K562 (cell line): Measurements from ENCODE around the gene CNRIP1. TPM values are rescaled to one million over a fixed set of nuclear protein-coding genes. Genes with fewer than 3 reads are reported as not detected.

Source experiments
- AFF1 ChIP-seq, 2 experiments: fragments of 450-650 bp; IDR thresholded peaks; 2 replicates each; pipeline ENCODE4 v1.6.1; 2018; ENCODE audit warnings: mild to moderate bottlenecking in 2 of 2, low read depth in 1 of 2; ENCODE audit not compliant: partially characterized antibody in 2 of 2
- BCLAF1 ChIP-seq, 2 experiments: fragments of 450-650 bp in 1 of 2; IDR thresholded peaks; 2 replicates each; pipeline ENCODE4 v1.6.1; 2011 to 2017; ENCODE audit warnings: low read depth in 2 of 2, antibody characterized with exemption in 1 of 2, borderline replicate concordance in 1 of 2, low read length in 1 of 2, mild to moderate bottlenecking in 1 of 2, mixed read lengths in 1 of 2; ENCODE audit not compliant: control insufficient read depth in 1 of 2
- BRD4 ChIP-seq: fragments of 200-600 bp; sonication (generic); IDR thresholded peaks from 2 replicates; pipeline ENCODE4 v1.6.1; 2017; ENCODE audit warnings: inconsistent platforms
- E2F6 ChIP-seq, 2 experiments: IDR thresholded peaks; 2 replicates each; pipeline ENCODE4 v1.6.1; 2011; ENCODE audit warnings: borderline replicate concordance in 1 of 2, control low read depth in 1 of 2, low read depth in 1 of 2, low read length in 1 of 2, mild to moderate bottlenecking in 1 of 2, mixed read lengths in 1 of 2, moderate library complexity in 1 of 2; ENCODE audit not compliant: insufficient read depth in 1 of 2, insufficient read length in 1 of 2, poor library complexity in 1 of 2, severe bottlenecking in 1 of 2; ENCODE audit errors: extremely low read depth in 1 of 2
- FOXJ3 ChIP-seq: sonication (generic); formaldehyde crosslinking; IDR thresholded peaks from 2 replicates; pipeline ENCODE4 v1.4.0; 2020; ENCODE audit warnings: mild to moderate bottlenecking, missing genetic modification reagents
- HDAC2 ChIP-seq: fragments of 450-650 bp; IDR thresholded peaks from 2 replicates; pipeline ENCODE4 v1.6.1; 2016; ENCODE audit warnings: mild to moderate bottlenecking
- NR0B1 ChIP-seq: fragments of 450-650 bp; IDR thresholded peaks from one replicate; pipeline ENCODE4 v1.6.1; 2018; ENCODE audit warnings: mild to moderate bottlenecking, moderate library complexity; ENCODE audit not compliant: partially characterized antibody
- POLR2B ChIP-seq: fragments of 450-650 bp; IDR thresholded peaks from 2 replicates; pipeline ENCODE4 v1.6.1; 2018; ENCODE audit warnings: low read depth; ENCODE audit not compliant: partially characterized antibody
- SMARCB1 ChIP-seq: IDR thresholded peaks from 2 replicates; pipeline ENCODE4 v1.6.1; 2011; ENCODE audit warnings: improper control_type of control experiment, low read depth; ENCODE audit not compliant: insufficient read length
- polyA plus RNA-seq, 8 experiments: library from polyadenylated mRNA; depleted of rRNA in 4 of 8; stranded (reverse) in 5 of 8; unstranded in 3 of 8; fragments of >200 nt; fragmentation: Nextera tagmentation in 2 of 8; fragmentation: Illumina TruSeq in 1 of 8; extraction: Ambion mirVana in 2 of 8; extraction: Trizol in 1 of 8; gene quantifications; 2 replicates each; pipeline versions ENCODE4 v1.2.1 to v1.2.3, GENCODE V29; 2011 to 2014; ENCODE audit warnings: inconsistent platforms in 1 of 8, missing spikeins in 1 of 8
- total RNA-seq, 7 experiments: library from RNA; depleted of rRNA in 6 of 7; stranded (reverse); fragments of >200 nt in 6 of 7; fragmentation: Illumina TruSeq in 2 of 7; extraction: Trizol in 2 of 7; gene quantifications; 2 replicates each; pipeline versions ENCODE4 v1.2.1 to v1.2.3, GENCODE V29; 2011 to 2021; ENCODE audit warnings: low replicate concordance in 1 of 7

CNRIP1 gene
- total and polyA plus RNA-seq, 9 of the 15 experiments (the other 6 are each of a cell fraction or from before 2014, with no cell fraction given) = 0.59 to 2.1 (median 1.5) TPM

GRCh38 chr2:68287580-68288441 is 31.9 kb downstream of the CNRIP1 start (continued):
- TF ChIP-seq FOXJ3 (CRISPR knock-in tag) (no peak), AFF1 (IDR thresholded peaks at IDR 0.05; ENCODE audit: low read depth in 1 of 2, partially characterized antibody in 2 of 2) (no peak), E2F6 (IDR thresholded peaks at IDR 0.05; ENCODE audit: borderline replicate concordance in 1 of 2, extremely low read depth in 1 of 2, insufficient read depth in 1 of 2, insufficient read length in 1 of 2, low read depth in 1 of 2, low read length in 1 of 2, poor library complexity in 1 of 2, severe bottlenecking in 1 of 2) (peak in 1 of 2 experiments; percentile 68), BCLAF1 (IDR thresholded peaks at IDR 0.05; ENCODE audit: borderline replicate concordance in 1 of 2, control insufficient read depth in 1 of 2, low read depth in 2 of 2, low read length in 1 of 2) (no peak), BRD4 (no peak), POLR2B (no peak), NR0B1 (no peak), SMARCB1 (no peak), HDAC2 (no peak)
